Measurements from ENCODE around the gene TPH1.

Gene TPH1

DNA sequence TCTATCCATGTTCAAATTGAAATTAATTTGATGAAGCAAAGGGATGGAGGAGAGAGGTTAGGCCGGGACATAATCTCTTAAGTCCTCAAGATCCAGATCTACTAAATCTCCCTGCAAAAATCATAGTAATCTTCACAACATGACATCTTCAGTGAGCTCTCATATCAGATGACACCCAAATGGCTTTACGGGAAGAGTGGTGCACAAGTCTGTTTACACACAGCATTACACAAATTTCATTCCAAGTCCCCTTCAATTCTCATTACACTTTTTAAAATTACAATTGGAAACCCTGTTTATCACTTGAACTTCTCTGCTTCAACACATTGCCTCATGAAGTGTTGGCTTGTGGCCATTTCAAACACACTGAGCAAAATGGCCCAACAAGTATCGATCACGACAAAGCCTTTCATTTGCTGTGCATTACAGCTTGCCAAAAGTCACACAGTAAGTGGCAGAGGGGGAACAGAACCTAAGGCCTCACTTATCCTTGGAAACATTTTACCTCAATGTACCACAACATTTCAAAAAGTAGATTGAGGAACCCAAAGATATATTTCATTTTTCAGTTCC lies 17.9 kb upstream of the TPH1 start:
- no peak for DNase-seq (ENCODE audit: extremely low read depth, low read depth)
- no peak overlapping the region for H3K4me3 ChIP-seq (replicated peaks; ENCODE audit: low read depth, low read length)
- TF ChIP-seq, protein P1, sequence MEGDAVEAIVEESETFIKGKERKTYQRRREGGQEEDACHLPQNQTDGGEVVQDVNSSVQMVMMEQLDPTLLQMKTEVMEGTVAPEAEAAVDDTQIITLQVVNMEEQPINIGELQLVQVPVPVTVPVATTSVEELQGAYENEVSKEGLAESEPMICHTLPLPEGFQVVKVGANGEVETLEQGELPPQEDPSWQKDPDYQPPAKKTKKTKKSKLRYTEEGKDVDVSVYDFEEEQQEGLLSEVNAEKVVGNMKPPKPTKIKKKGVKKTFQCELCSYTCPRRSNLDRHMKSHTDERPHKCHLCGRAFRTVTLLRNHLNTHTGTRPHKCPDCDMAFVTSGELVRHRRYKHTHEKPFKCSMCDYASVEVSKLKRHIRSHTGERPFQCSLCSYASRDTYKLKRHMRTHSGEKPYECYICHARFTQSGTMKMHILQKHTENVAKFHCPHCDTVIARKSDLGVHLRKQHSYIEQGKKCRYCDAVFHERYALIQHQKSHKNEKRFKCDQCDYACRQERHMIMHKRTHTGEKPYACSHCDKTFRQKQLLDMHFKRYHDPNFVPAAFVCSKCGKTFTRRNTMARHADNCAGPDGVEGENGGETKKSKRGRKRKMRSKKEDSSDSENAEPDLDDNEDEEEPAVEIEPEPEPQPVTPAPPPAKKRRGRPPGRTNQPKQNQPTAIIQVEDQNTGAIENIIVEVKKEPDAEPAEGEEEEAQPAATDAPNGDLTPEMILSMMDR (IDR thresholded peaks at IDR 0.05; ENCODE audit: low read depth, low read length, missing control alignments), result no peak

DNA sequence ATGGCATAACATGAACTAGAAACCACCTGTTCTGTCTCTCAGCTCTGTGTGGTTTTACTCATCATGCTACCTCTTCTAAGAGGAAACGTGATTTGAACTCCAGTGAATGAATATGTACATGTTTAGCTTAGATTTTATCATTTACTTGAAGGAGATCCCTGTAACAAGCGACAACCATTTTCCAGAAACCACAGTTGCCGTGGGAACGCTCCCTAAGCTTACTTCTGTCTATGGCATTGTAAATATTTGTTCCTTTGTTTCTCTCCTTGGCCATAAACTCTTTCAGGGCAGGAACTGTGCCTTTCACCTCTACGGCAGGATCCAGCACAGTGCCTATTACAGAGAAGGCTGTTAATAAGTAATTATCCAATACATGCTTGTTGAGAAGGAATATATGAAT lies 17.1 kb upstream of the TPH1 start:
- DNase-seq (ENCODE audit: extremely low read depth, low read depth), result no peak
- TF ChIP-seq, protein P1 (IDR thresholded peaks at IDR 0.05; ENCODE audit: low read depth, low read length, missing control alignments), result no peak
- no peak overlapping the region for H3K4me3 ChIP-seq (replicated peaks; ENCODE audit: low read depth, low read length)

DNA sequence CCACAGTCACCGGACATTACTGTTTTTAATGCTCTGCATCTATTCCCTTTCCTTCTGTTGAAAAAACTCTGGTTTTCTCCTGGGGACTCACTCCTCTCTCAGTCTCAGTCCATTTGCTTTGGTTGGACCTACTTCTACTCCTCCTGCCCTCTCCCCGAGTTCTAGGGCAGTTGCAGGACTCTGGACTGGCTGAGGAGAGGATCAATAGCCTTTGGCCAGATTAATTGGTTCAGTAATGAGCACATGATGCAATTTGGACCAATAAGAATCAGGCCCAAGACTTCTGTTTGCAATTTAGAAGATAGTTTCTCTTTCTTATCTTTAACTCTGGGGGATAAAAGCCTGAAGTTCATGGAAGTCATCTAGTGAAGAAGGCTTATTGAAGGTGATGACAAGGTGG lies 15.3 kb upstream of the TPH1 start:
- H3K4me3 ChIP-seq (replicated peaks; ENCODE audit: low read depth, low read length), result no peak overlapping the region
- TF ChIP-seq, protein P1 (IDR thresholded peaks at IDR 0.05; ENCODE audit: low read depth, low read length, missing control alignments), result no peak
- no peak for DNase-seq (ENCODE audit: extremely low read depth, low read depth)

- H3K4me3 ChIP-seq (replicated peaks; ENCODE audit: low read depth, low read length), result no peak overlapping the region
- TF ChIP-seq, protein P1 (IDR thresholded peaks at IDR 0.05; ENCODE audit: low read depth, low read length, missing control alignments), result no peak
- no peak for DNase-seq (ENCODE audit: extremely low read depth, low read depth)
These were observed 10.6 kb upstream of the TPH1 start for GRCh38 chr11:18056561-18057181.

DNA sequence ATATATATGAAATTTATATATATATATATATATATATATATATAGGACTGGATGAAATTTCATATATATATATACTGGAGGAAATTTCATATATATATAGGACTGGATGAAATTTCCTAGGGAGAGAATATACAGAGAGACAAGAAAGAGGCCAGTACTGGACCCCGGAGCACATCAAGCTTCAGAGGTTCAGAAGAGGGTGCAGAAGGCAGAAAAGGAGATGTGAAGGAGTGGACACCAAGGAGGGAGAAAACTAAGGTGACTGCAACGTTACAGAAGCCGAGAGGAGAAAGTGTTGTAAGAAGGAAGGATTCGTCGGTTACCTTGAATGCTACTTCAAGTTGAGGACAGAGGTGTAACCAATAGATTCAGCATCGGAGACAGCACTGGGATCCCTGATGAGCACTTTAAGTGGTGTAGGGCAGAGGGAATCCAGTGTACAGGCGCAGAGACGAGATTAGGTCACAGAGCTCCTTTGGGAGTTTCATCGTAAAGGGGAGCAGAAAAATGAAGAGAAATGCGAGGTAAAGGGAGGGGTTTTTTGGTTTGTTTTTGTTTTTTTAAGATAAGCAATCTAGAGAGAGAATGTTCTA lies 8.5 kb upstream of the TPH1 start:
- no peak overlapping the region for H3K4me3 ChIP-seq (replicated peaks; ENCODE audit: low read depth, low read length)
- DNase-seq (ENCODE audit: extremely low read depth, low read depth), result no peak
- TF ChIP-seq, protein P1 (IDR thresholded peaks at IDR 0.05; ENCODE audit: low read depth, low read length, missing control alignments), result no peak

- DNase-seq (ENCODE audit: extremely low read depth, low read depth), result no peak
- no peak overlapping the region for H3K4me3 ChIP-seq (replicated peaks; ENCODE audit: low read depth, low read length)
- TF ChIP-seq, protein P1 (IDR thresholded peaks at IDR 0.05; ENCODE audit: low read depth, low read length, missing control alignments), result no peak
These were observed 4.8 kb upstream of the TPH1 start for GRCh38 chr11:18050848-18051247.
